ENCODE data around the gene IL32.
"Not testable (repeated sequence)": the region's sequence is repeated elsewhere in the genome, so short reads cannot be mapped to it uniquely, and the experiment has no call there.

The IL32 gene

DNA sequence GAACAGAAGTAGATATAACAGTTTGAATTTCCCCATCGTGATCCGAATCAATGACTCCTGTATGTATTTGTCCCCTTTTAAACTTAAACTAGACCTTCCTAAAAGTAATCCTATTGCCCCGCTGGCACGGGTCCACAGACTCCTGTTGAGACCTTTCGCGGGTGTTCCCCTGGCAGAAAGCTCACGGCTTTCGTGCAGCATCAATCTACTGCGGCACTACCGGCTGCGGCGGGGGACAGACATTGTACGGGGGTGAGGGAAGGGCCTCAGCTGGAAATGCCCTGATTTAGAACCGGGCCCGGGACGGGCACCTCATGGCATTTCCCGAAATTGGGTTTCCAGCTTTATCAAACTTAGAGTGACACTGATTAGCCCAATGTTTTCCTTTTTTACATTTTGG is 14.6 kb downstream of the IL32 start:
- Histone ChIP-seq H2AFZ (ENCODE audit: low read length) (no peak overlapping the region), H3K4me3 (ENCODE audit: low read depth, low read length, poor library complexity, severe bottlenecking) (no peak overlapping the region), H3K9ac (ENCODE audit: low read length) (no peak overlapping the region), H3K36me3 (ENCODE audit: insufficient read depth, low read length) (no peaks in the 10 kb centered on the region), H4K20me1 (ENCODE audit: insufficient read depth, low read length) (no peaks in the 10 kb centered on the region), H3K4me1 (ENCODE audit: insufficient read depth, low read length, severe bottlenecking) (peaks cover 18% of the 10 kb centered on the region), H3K9me3 (ENCODE audit: low read length) (no peaks in the 10 kb centered on the region), H3F3A (ENCODE audit: insufficient read depth, low read length) (no peaks in the 10 kb centered on the region), H3K27me3 (ENCODE audit: insufficient read depth, low read length) (peaks cover 12% of the 10 kb centered on the region; the same call in 1 of the 2 replicates), H3K27ac (ENCODE audit: low read depth, low read length, poor library complexity, severe bottlenecking) (no peak overlapping the region), H3K79me2 (ENCODE audit: insufficient read depth, low read length) (no peaks in the 10 kb centered on the region), H3K4me2 (ENCODE audit: low read length) (no peak overlapping the region), H3K9me2 (ENCODE audit: low read depth, low read length) (no peaks in the 10 kb centered on the region)
- TF ChIP-seq EZH2 (IDR thresholded peaks at IDR 0.05; ENCODE audit: borderline replicate concordance, low read length): no peak
- TF ChIP-seq, protein P1, sequence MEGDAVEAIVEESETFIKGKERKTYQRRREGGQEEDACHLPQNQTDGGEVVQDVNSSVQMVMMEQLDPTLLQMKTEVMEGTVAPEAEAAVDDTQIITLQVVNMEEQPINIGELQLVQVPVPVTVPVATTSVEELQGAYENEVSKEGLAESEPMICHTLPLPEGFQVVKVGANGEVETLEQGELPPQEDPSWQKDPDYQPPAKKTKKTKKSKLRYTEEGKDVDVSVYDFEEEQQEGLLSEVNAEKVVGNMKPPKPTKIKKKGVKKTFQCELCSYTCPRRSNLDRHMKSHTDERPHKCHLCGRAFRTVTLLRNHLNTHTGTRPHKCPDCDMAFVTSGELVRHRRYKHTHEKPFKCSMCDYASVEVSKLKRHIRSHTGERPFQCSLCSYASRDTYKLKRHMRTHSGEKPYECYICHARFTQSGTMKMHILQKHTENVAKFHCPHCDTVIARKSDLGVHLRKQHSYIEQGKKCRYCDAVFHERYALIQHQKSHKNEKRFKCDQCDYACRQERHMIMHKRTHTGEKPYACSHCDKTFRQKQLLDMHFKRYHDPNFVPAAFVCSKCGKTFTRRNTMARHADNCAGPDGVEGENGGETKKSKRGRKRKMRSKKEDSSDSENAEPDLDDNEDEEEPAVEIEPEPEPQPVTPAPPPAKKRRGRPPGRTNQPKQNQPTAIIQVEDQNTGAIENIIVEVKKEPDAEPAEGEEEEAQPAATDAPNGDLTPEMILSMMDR (IDR thresholded peaks at IDR 0.05; ENCODE audit: low read length): no peak

GRCh38 chr16:3081957-3082356 is 16.5 kb downstream of the IL32 start:
- H3K27ac ChIP-seq (ENCODE audit: low read depth, low read length, poor library complexity, severe bottlenecking); H3K9me2 ChIP-seq (ENCODE audit: low read depth, low read length); H3K4me1 ChIP-seq (ENCODE audit: insufficient read depth, low read length, severe bottlenecking); H3K79me2 ChIP-seq (ENCODE audit: insufficient read depth, low read length); H2AFZ ChIP-seq (ENCODE audit: low read length); H3F3A ChIP-seq (ENCODE audit: insufficient read depth, low read length); H3K9ac ChIP-seq (ENCODE audit: low read length); H4K20me1 ChIP-seq (ENCODE audit: insufficient read depth, low read length); H3K9me3 ChIP-seq (ENCODE audit: low read length); H3K27me3 ChIP-seq (ENCODE audit: insufficient read depth, low read length); H3K4me2 ChIP-seq (ENCODE audit: low read length); H3K36me3 ChIP-seq (ENCODE audit: insufficient read depth, low read length); H3K4me3 ChIP-seq (ENCODE audit: low read depth, low read length, poor library complexity, severe bottlenecking): not testable (repeated sequence)

- H3K36me3 ChIP-seq (ENCODE audit: insufficient read depth, low read length); H2AFZ ChIP-seq (ENCODE audit: low read length); H3K79me2 ChIP-seq (ENCODE audit: insufficient read depth, low read length); H3K27me3 ChIP-seq (ENCODE audit: insufficient read depth, low read length); H4K20me1 ChIP-seq (ENCODE audit: insufficient read depth, low read length); H3K27ac ChIP-seq (ENCODE audit: low read depth, low read length, poor library complexity, severe bottlenecking); H3K9me2 ChIP-seq (ENCODE audit: low read depth, low read length); H3K9me3 ChIP-seq (ENCODE audit: low read length); H3K4me2 ChIP-seq (ENCODE audit: low read length); H3F3A ChIP-seq (ENCODE audit: insufficient read depth, low read length); H3K4me1 ChIP-seq (ENCODE audit: insufficient read depth, low read length, severe bottlenecking); H3K9ac ChIP-seq (ENCODE audit: low read length); H3K4me3 ChIP-seq (ENCODE audit: low read depth, low read length, poor library complexity, severe bottlenecking): not testable (repeated sequence)
These were observed 18.0 kb downstream of the IL32 start for GRCh38 chr16:3083408-3083807.

DNA sequence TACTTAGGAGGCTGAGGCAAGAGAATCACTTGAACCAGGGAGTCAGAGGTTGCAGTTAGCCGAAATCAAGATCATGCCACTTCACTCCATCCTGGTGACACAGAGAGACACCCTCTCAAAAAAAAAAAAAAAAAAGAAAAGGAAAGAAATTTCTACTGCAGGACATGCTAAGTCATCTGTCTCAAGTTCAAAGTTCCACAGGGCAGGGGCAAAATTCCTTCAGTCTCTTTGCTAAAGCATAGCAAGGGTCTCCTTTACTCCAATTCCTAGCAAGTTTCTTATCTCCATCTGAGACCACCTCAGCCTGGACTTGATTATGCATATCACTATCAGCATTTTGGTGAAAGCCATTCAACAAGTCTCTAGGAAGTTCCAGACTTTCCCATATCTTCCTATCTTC is 19.1 kb downstream of the IL32 start:
- H3K79me2 ChIP-seq (ENCODE audit: insufficient read depth, low read length): no peaks in the 10 kb centered on the region
- TF ChIP-seq, protein P1 (IDR thresholded peaks at IDR 0.05; ENCODE audit: low read length): no peak
- no peak for TF ChIP-seq EZH2 (IDR thresholded peaks at IDR 0.05; ENCODE audit: borderline replicate concordance, low read length)
- H3K27me3 ChIP-seq (ENCODE audit: insufficient read depth, low read length): 0 out of 2 replicates have a peak, but pooled peaks cover 5% of the 10 kb centered on the region
- no peaks in the 10 kb centered on the region for H3K9me3 ChIP-seq (ENCODE audit: low read length)
- H3K36me3 ChIP-seq (ENCODE audit: insufficient read depth, low read length): no peaks in the 10 kb centered on the region
- no peaks in the 10 kb centered on the region for H3K4me1 ChIP-seq (ENCODE audit: insufficient read depth, low read length, severe bottlenecking)
- H3K4me3 ChIP-seq (ENCODE audit: low read depth, low read length, poor library complexity, severe bottlenecking): no peak overlapping the region
- H3K9ac ChIP-seq (ENCODE audit: low read length): no peak overlapping the region
- H2AFZ ChIP-seq (ENCODE audit: low read length): no peak overlapping the region
- no peak overlapping the region for H3K4me2 ChIP-seq (ENCODE audit: low read length)
- no peaks in the 10 kb centered on the region for H3K9me2 ChIP-seq (ENCODE audit: low read depth, low read length)
- no peaks in the 10 kb centered on the region for H4K20me1 ChIP-seq (ENCODE audit: insufficient read depth, low read length)
- H3F3A ChIP-seq (ENCODE audit: insufficient read depth, low read length): no peaks in the 10 kb centered on the region
- no peak overlapping the region for H3K27ac ChIP-seq (ENCODE audit: low read depth, low read length, poor library complexity, severe bottlenecking)
